HCT116 (cell line): ENCODE results near the gene BAHCC1. TPM values are rescaled to one million over a fixed set of nuclear protein-coding genes. Genes with fewer than 3 reads are reported as not detected.

ENCODE experiments used
- ATAC-seq: fragments of 200-7000 bp; cut with Tn5 transposase; 2 replicates; pipeline ENCODE4 v1.9.1; 2020; ENCODE audit warnings: mild to moderate bottlenecking, moderate library complexity
- BruUV-seq: library from RNA; stranded (reverse); fragments of 400-500 nt; replicated peaks from 2 replicates; lab custom pipeline; 2021; lab: Mats Ljungman, UMichigan
- CTCF ChIA-PET: fragments of 300-600 bp; sonication (Branson Sonifier 250); formaldehyde crosslinking; loops from one replicate; lab custom pipeline; 2021; ENCODE audit warnings: antibody characterized with exemption; lab: Charles Lee
- POLR2A ChIA-PET: fragments of 300-600, 350-600 bp; sonication (Branson Sonifier 250); formaldehyde crosslinking; loops from one replicate; lab custom pipeline; 2021; ENCODE audit warnings: antibody characterized with exemption; lab: Charles Lee
- RAD21 ChIA-PET, 2 experiments: fragments of 300-600 bp; sonication (Branson Sonifier 250); formaldehyde crosslinking; loops; one replicate each; lab custom pipeline; 2023; ENCODE audit warnings: low total read pairs in 2 of 2; ENCODE audit not compliant: uncharacterized antibody in 2 of 2, unreplicated experiment in 2 of 2, low non-redundant PET in 1 of 2; lab: Charles Lee
- DNase-seq: peaks from one replicate; pipeline ENCODE4 v3.0.0-alpha.2; 2010; ENCODE audit warnings: low read depth, low spot score
- H2AFZ ChIP-seq: fragments of 200-600 bp; shearing (Covaris generic), sonication (generic); 2 replicates; pipeline ENCODE4 v1.6.1; 2017; ENCODE audit warnings: low read depth, mixed run types, mixed read lengths, antibody characterized with exemption, low read length; ENCODE audit not compliant: poor library complexity, severe bottlenecking
- H3K27ac ChIP-seq: 2 replicates; pipeline ENCODE4 v1.5.1; 2012; ENCODE audit warnings: low read depth, low read length
- H3K27me3 ChIP-seq: fragments of 200-600 bp; sonication (generic); 2 replicates; pipeline ENCODE4 v1.6.1; 2016; ENCODE audit warnings: mixed run types, low read length, mixed read lengths; ENCODE audit not compliant: insufficient read depth
- H3K36me3 ChIP-seq, 2 experiments: fragments of 200-500 bp in 1 of 2; fragments of 200-600 bp in 1 of 2; sonication (Bioruptor generic) in 1 of 2; sonication (generic) in 1 of 2; 2 replicates each; pipeline versions ENCODE4 v1.5.1 to v1.6.1; 2014 to 2016; ENCODE audit warnings: low read length in 2 of 2, inconsistent platforms in 1 of 2, mixed read lengths in 1 of 2, mixed run types in 1 of 2; ENCODE audit not compliant: insufficient read depth in 2 of 2, control insufficient read depth in 1 of 2
- H3K4me1 ChIP-seq, 2 experiments: fragments of 200-600 bp in 1 of 2; sonication (generic) in 1 of 2; 2 replicates each; pipeline versions ENCODE4 v1.5.1 to v1.6.1; 2012 to 2017; ENCODE audit warnings: low read length in 2 of 2, inconsistent platforms in 1 of 2, mild to moderate bottlenecking in 1 of 2, mixed read lengths in 1 of 2, mixed run types in 1 of 2, moderate library complexity in 1 of 2; ENCODE audit not compliant: insufficient read depth in 2 of 2, control insufficient read depth in 1 of 2
- H3K4me2 ChIP-seq: fragments of 200-600 bp; sonication (generic); 2 replicates; pipeline ENCODE4 v1.6.1; 2017; ENCODE audit warnings: mixed run types, low read length, mixed read lengths
- H3K4me3 ChIP-seq, 2 experiments: fragments of 200-600 bp in 1 of 2; sonication (generic) in 1 of 2; replicated peaks in 1 of 2; 2 replicates each; pipeline ENCODE4 v1.5.1; 2011 to 2016; ENCODE audit warnings: low read length in 2 of 2, control low read depth in 1 of 2, low read depth in 1 of 2, mild to moderate bottlenecking in 1 of 2, mixed read lengths in 1 of 2, mixed run types in 1 of 2
- H3K79me2 ChIP-seq: fragments of 200-600 bp; sonication (generic); 2 replicates; pipeline ENCODE4 v1.6.1; 2017; ENCODE audit warnings: mild to moderate bottlenecking, mixed run types, low read length, moderate library complexity, mixed read lengths; ENCODE audit not compliant: insufficient read depth
- H3K9ac ChIP-seq: fragments of 200-600 bp; sonication (generic); 2 replicates; pipeline ENCODE4 v1.6.1; 2016; ENCODE audit warnings: low read length, mixed read lengths
- H3K9me2 ChIP-seq: fragments of 200-600 bp; sonication (generic), shearing (Covaris generic); 2 replicates; pipeline ENCODE4 v1.6.1; 2017; ENCODE audit warnings: mixed run types, mild to moderate bottlenecking, moderate library complexity; ENCODE audit not compliant: insufficient read depth
- H3K9me3 ChIP-seq, 2 experiments: fragments of 200-500 bp in 1 of 2; fragments of 200-600 bp in 1 of 2; sonication (Bioruptor generic) in 1 of 2; sonication (generic) in 1 of 2; 2 replicates each; pipeline ENCODE4 v1.6.1; 2014 to 2017; ENCODE audit warnings: low read length in 2 of 2, mixed read lengths in 2 of 2, inconsistent platforms in 1 of 2, low read depth in 1 of 2, mild to moderate bottlenecking in 1 of 2, mixed run types in 1 of 2, moderate library complexity in 1 of 2; ENCODE audit not compliant: control insufficient read depth in 1 of 2, insufficient read depth in 1 of 2
- H4K20me1 ChIP-seq: fragments of 200-600 bp; sonication (generic), shearing (Covaris generic); 2 replicates; pipeline ENCODE4 v1.6.1; 2017; ENCODE audit warnings: mixed run types, mild to moderate bottlenecking, moderate library complexity; ENCODE audit not compliant: insufficient read depth
- ATF3 ChIP-seq: IDR thresholded peaks from 2 replicates; pipeline ENCODE4 v1.6.1; 2012
- EZH2 ChIP-seq: fragments of 200-600 bp; sonication (generic); IDR thresholded peaks from 2 replicates; pipeline ENCODE4 v1.6.1; 2017; ENCODE audit warnings: antibody characterized with exemption, mixed run types
- MAX ChIP-seq: IDR thresholded peaks from 2 replicates; pipeline ENCODE4 v1.6.1; 2012
- POLR2A ChIP-seq: IDR thresholded peaks from 2 replicates; pipeline ENCODE4 v1.7.0; 2011; ENCODE audit warnings: borderline replicate concordance; ENCODE audit not compliant: insufficient read depth, insufficient read length; ENCODE audit errors: extremely low read depth
- POLR2AphosphoS5 ChIP-seq: IDR thresholded peaks from 2 replicates; pipeline ENCODE4 v1.6.1; 2011; ENCODE audit warnings: mild to moderate bottlenecking, low read depth, low read length, moderate library complexity
- RAD21 ChIP-seq: IDR thresholded peaks from 2 replicates; pipeline ENCODE4 v1.6.1; 2012; ENCODE audit warnings: low read depth, mild to moderate bottlenecking
- REST ChIP-seq: IDR thresholded peaks from 2 replicates; pipeline ENCODE4 v1.6.1; 2012; ENCODE audit warnings: low read depth
- intact Hi-C: fragments of 100-400 bp; cut with micrococcal nuclease; formaldehyde crosslinking; loops from 2 replicates; pipeline ENCODE4 v1.10.0; 2022
- total RNA-seq: library from RNA; stranded (reverse); gene quantifications from one replicate; pipeline ENCODE4 v1.2.1, GENCODE V29; 2021; ENCODE audit not compliant: unreplicated experiment

BAHCC1 gene
- total RNA-seq, 1 experiment from 2014 or later, result 45.2 TPM

- POLR2A ChIA-PET, result interaction anchor here (1.1 to 1.5 kb wide), 3 partner anchors 13 to 18 kb away, joined by 4 to 7 read pairs (median 4); partner anchors contain the start of gene ACTG1
- peaks cover 12 to 33% of the 10 kb centered on the region in 2 experiments for H3K4me1 ChIP-seq
Observed at GRCh38 chr17:81494626-81495377, 99.5 kb downstream of the BAHCC1 start.

More at GRCh38 chr17:81494626-81495377, 99.5 kb downstream of the BAHCC1 start:
- ChIA-PET CTCF (interaction anchor here (1.0 kb wide), 1 partner anchor 10 kb away, joined by 5 read pairs; no protein-coding TSS in a partner anchor), RAD21 (no interaction called here)
- Histone ChIP-seq H3K27me3 (no peaks in the 10 kb centered on the region), H3K9ac (no peak overlapping the region), H3K4me3 (peak overlapping the region in 1 of 2 experiments; percentile 1; a peak in 1 of 4 replicates), H3K79me2 (no peaks in the 10 kb centered on the region), H2AFZ (no peak overlapping the region), H3K9me2 (no peaks in the 10 kb centered on the region), H3K9me3 (no peaks in the 10 kb centered on the region), H4K20me1 (no peaks in the 10 kb centered on the region), H3K36me3 (no peaks in the 10 kb centered on the region), H3K4me2 (peak overlapping the region; percentile 39), H3K27ac (no peak overlapping the region)
- DNase-seq (no peak), ATAC-seq (peak; percentile 77)
- intact Hi-C loops, result no loop called here
- no TSS peak for BruUV-seq
- 0 out of 2 replicates have a peak, but pooled peaks have one; percentile 22 for TF ChIP-seq MAX
- no peak for TF ChIP-seq ATF3
- no peak for TF ChIP-seq REST
- no peak for TF ChIP-seq EZH2
- no peak for TF ChIP-seq RAD21
- TF ChIP-seq POLR2A, result peak; percentile 13
- peak; percentile 45; the same call in 1 of the 2 replicates for TF ChIP-seq POLR2AphosphoS5
